HCEC 1CT (cell line): Measurements from ENCODE around the gene NDC1.
"Not testable (repeated sequence)": the region's sequence is repeated elsewhere in the genome, so short reads cannot be mapped to it uniquely, and the experiment has no call there.

Experiments
- DNase-seq: peaks from one replicate; pipeline ENCODE4 v3.0.0-alpha.2; 2017

The NDC1 gene

GRCh38 chr1:53837924-53838653 lies at the start of gene NDC1:
Gene NDC1, minus strand, starts transcription at chr1:53838296. Its CDS starts 35 bp downstream, at chr1:53838261.
- DNase-seq = peak; percentile 96

- not testable (repeated sequence) for DNase-seq
These were observed 45.5 kb upstream of the NDC1 start for GRCh38 chr1:53883600-53883999.

GRCh38 chr1:53881853-53882252 lies 43.8 kb upstream of the NDC1 start:
- not testable (repeated sequence) for DNase-seq

GRCh38 chr1:53878492-53879105 lies 40.5 kb upstream of the NDC1 start:
- DNase-seq = peak; percentile 61

- not testable (repeated sequence) for DNase-seq
These were observed 37.1 kb upstream of the NDC1 start for GRCh38 chr1:53875150-53875549.

GRCh38 chr1:53871773-53872484 lies 33.8 kb upstream of the NDC1 start:
- no peak for DNase-seq

- DNase-seq = no peak
These were observed 33.1 kb upstream of the NDC1 start for GRCh38 chr1:53871221-53871620.

GRCh38 chr1:53869454-53870117 lies 31.5 kb upstream of the NDC1 start:
- no peak for DNase-seq

- peak; percentile 25 for DNase-seq
These were observed 30.5 kb upstream of the NDC1 start for GRCh38 chr1:53868565-53868964.

- no peak for DNase-seq
These were observed 24.4 kb upstream of the NDC1 start for GRCh38 chr1:53862507-53862906.

- peak; percentile 43 for DNase-seq
These were observed 22.9 kb upstream of the NDC1 start for GRCh38 chr1:53860967-53861411.

- no peak for DNase-seq
These were observed 13.6 kb upstream of the NDC1 start for GRCh38 chr1:53851571-53852285.

- DNase-seq = no peak
These were observed 12.1 kb upstream of the NDC1 start for GRCh38 chr1:53850082-53850673.

- no peak for DNase-seq
These were observed 9.9 kb upstream of the NDC1 start for GRCh38 chr1:53847980-53848379.

- no peak for DNase-seq
These were observed 4.3 kb upstream of the NDC1 start for GRCh38 chr1:53842347-53842746.

GRCh38 chr1:53838654-53838974 lies 518 bp upstream of the NDC1 start:
- DNase-seq = no peak

- peak; percentile 7 for DNase-seq
These were observed 511 bp downstream of the NDC1 start for GRCh38 chr1:53837646-53837923.

- peak; percentile 64 for DNase-seq
These were observed 2.6 kb downstream of the NDC1 start for GRCh38 chr1:53835491-53835890.

GRCh38 chr1:53834776-53835175 lies 3.3 kb downstream of the NDC1 start:
- no peak for DNase-seq

GRCh38 chr1:53833393-53833792 lies 4.7 kb downstream of the NDC1 start:
- DNase-seq = no peak

- peak; percentile 45 for DNase-seq
These were observed 11.7 kb downstream of the NDC1 start for GRCh38 chr1:53826367-53826766.

- DNase-seq = no peak
These were observed 12.8 kb downstream of the NDC1 start for GRCh38 chr1:53825306-53825705.

GRCh38 chr1:53822931-53823330 lies 15.2 kb downstream of the NDC1 start:
- no peak for DNase-seq
